NK-92 (cell line): ENCODE data around the gene SLC25A13.
"Not testable (repeated sequence)": the region's sequence is repeated elsewhere in the genome, so short reads cannot be mapped to it uniquely, and the experiment has no call there.

ENCODE experiments used
- DNase-seq: peaks from one replicate; lab custom pipeline; 2025; ENCODE audit not compliant: unreplicated experiment; lab: John Stamatoyannopoulos, UW

SLC25A13 gene

GRCh38 chr7:96173781-96174180, 148.1 kb downstream of the SLC25A13 start:
- DNase-seq, result no peak

- DNase-seq, result no peak
These were observed 152.5 kb downstream of the SLC25A13 start for GRCh38 chr7:96169439-96169838.

- no peak for DNase-seq
These were observed 154.5 kb downstream of the SLC25A13 start for GRCh38 chr7:96167424-96167823.

GRCh38 chr7:96161897-96162296, 160.0 kb downstream of the SLC25A13 start:
- no peak for DNase-seq

- no peak for DNase-seq
These were observed 164.0 kb downstream of the SLC25A13 start for GRCh38 chr7:96157856-96158255.

GRCh38 chr7:96154506-96154905, 167.4 kb downstream of the SLC25A13 start:
- DNase-seq, result not testable (repeated sequence)

- no peak for DNase-seq
These were observed 169.2 kb downstream of the SLC25A13 start for GRCh38 chr7:96152706-96153105.

- DNase-seq, result no peak
These were observed 170.0 kb downstream of the SLC25A13 start for GRCh38 chr7:96151889-96152288.

- DNase-seq, result no peak
These were observed 177.7 kb downstream of the SLC25A13 start for GRCh38 chr7:96144260-96144526.

- no peak for DNase-seq
These were observed 178.2 kb downstream of the SLC25A13 start for GRCh38 chr7:96143495-96144259.

- no peak for DNase-seq
These were observed 185.2 kb downstream of the SLC25A13 start for GRCh38 chr7:96136600-96137239.

GRCh38 chr7:96135241-96135640, 186.7 kb downstream of the SLC25A13 start:
- DNase-seq, result no peak

GRCh38 chr7:96131525-96131924, 190.4 kb downstream of the SLC25A13 start:
- no peak for DNase-seq

- DNase-seq, result no peak
These were observed 194.2 kb downstream of the SLC25A13 start for GRCh38 chr7:96127746-96128145.

- DNase-seq, result no peak
These were observed 195.5 kb downstream of the SLC25A13 start for GRCh38 chr7:96126382-96126781.

GRCh38 chr7:96122746-96123145, 199.2 kb downstream of the SLC25A13 start:
- DNase-seq, result no peak

GRCh38 chr7:96121752-96122151, 200.1 kb downstream of the SLC25A13 start:
- DNase-seq, result no peak

GRCh38 chr7:96120445-96121225, 201.3 kb downstream of the SLC25A13 start:
- no peak for DNase-seq

GRCh38 chr7:96118449-96119001, 203.4 kb downstream of the SLC25A13 start:
- no peak for DNase-seq

GRCh38 chr7:96116173-96116572, 205.7 kb downstream of the SLC25A13 start:
- DNase-seq, result no peak

GRCh38 chr7:96114190-96114589, 207.7 kb downstream of the SLC25A13 start:
- DNase-seq, result no peak

- no peak for DNase-seq
These were observed 210.5 kb downstream of the SLC25A13 start for GRCh38 chr7:96111405-96111804.
